Measurements from ENCODE around the gene TTC28. TPM values are rescaled to one million over a fixed set of nuclear protein-coding genes. Genes with fewer than 3 reads are reported as not detected.
"Not testable (repeated sequence)": the region's sequence is repeated elsewhere in the genome, so short reads cannot be mapped to it uniquely, and the experiment has no call there.

The TTC28 gene
- total and polyA plus RNA-seq, 10 of the 15 experiments (the other 5 are each of a cell fraction or from before 2014, with no cell fraction given): 0.15 to 8.4 (median 1.4) TPM

- no TSS peak for BruUV-seq (replicated peaks)
- CTCF ChIA-PET: no interaction called here
- no peak overlapping the region for H3K4me2 ChIP-seq (ENCODE audit: control insufficient read depth, insufficient read depth)
Measured at GRCh38 chr22:28217277-28217676, 462.4 kb downstream of the TTC28 start.

GRCh38 chr22:28214750-28215149, 464.9 kb downstream of the TTC28 start:
- H3K27me3 ChIP-seq (replicated peaks in 1 of 2; ENCODE audit: control insufficient read depth in 2 of 2, insufficient read depth in 2 of 2, low read length in 1 of 2); H3K36me3 ChIP-seq (ENCODE audit: control insufficient read depth in 2 of 2, insufficient read depth in 2 of 2, low read length in 1 of 2); RAD21 ChIA-PET (ENCODE audit: unreplicated experiment); H3K9me3 ChIP-seq (replicated peaks; ENCODE audit: control insufficient read depth, insufficient read depth, low read length); intact Hi-C loops (cut with micrococcal nuclease; ENCODE audit: unreplicated experiment); H3K27ac ChIP-seq (ENCODE audit: control insufficient read depth, insufficient read depth); H3K9ac ChIP-seq (ENCODE audit: control insufficient read depth, insufficient read depth, low read length); H3K4me1 ChIP-seq (ENCODE audit: control insufficient read depth, insufficient read depth, low read length); H4K20me1 ChIP-seq (ENCODE audit: control insufficient read depth, insufficient read depth); POLR2A ChIA-PET; CTCF ChIA-PET; H3K79me2 ChIP-seq (ENCODE audit: control insufficient read depth, insufficient read depth, low read length); in situ Hi-C loops (cut with MboI); SMC1A ChIA-PET (ENCODE audit: uncharacterized antibody, unreplicated experiment); H3K4me3 ChIP-seq; BruUV-seq (replicated peaks); H3K4me2 ChIP-seq (ENCODE audit: control insufficient read depth, insufficient read depth); ATAC-seq; FAIRE-seq; DNase-seq (ENCODE audit: low read depth, low spot score); H2AFZ ChIP-seq (ENCODE audit: control insufficient read depth, low read depth, low read length): not testable (repeated sequence)
- 23% methylated on average over 5 of the region's 5 CpGs for WGBS (ENCODE audit: insufficient coverage, insufficient replicate concordance, low lambda C conversion rate, missing lambda C conversion rate)

More at GRCh38 chr22:28217277-28217676, 462.4 kb downstream of the TTC28 start:
- Histone ChIP-seq H3K4me3 (no peak overlapping the region), H3K27me3 (replicated peaks in 1 of 2; ENCODE audit: control insufficient read depth in 2 of 2, insufficient read depth in 2 of 2, low read length in 1 of 2) (no peaks in the 10 kb centered on the region), H2AFZ (ENCODE audit: control insufficient read depth, low read depth, low read length) (no peak overlapping the region), H3K36me3 (ENCODE audit: control insufficient read depth in 2 of 2, insufficient read depth in 2 of 2, low read length in 1 of 2) (no peaks in the 10 kb centered on the region), H3K79me2 (ENCODE audit: control insufficient read depth, insufficient read depth, low read length) (no peaks in the 10 kb centered on the region), H4K20me1 (ENCODE audit: control insufficient read depth, insufficient read depth) (no peaks in the 10 kb centered on the region), H3K27ac (ENCODE audit: control insufficient read depth, insufficient read depth) (no peak overlapping the region), H3K9ac (ENCODE audit: control insufficient read depth, insufficient read depth, low read length) (no peak overlapping the region), H3K9me3 (replicated peaks; ENCODE audit: control insufficient read depth, insufficient read depth, low read length) (no peaks in the 10 kb centered on the region), H3K4me1 (ENCODE audit: control insufficient read depth, insufficient read depth, low read length) (no peaks in the 10 kb centered on the region; the same call in 1 of the 2 replicates)
- no peak for TF ChIP-seq YY1 (IDR thresholded peaks at IDR 0.05; ENCODE audit: low read depth, low read length)
- ChIA-PET SMC1A (ENCODE audit: uncharacterized antibody, unreplicated experiment) (interaction anchor here (0.8 kb wide), 1 partner anchor 34 kb away, joined by 3 read pairs; no protein-coding TSS in a partner anchor), POLR2A (no interaction called here), RAD21 (ENCODE audit: unreplicated experiment) (no interaction called here)
- ATAC-seq: no peak
- intact Hi-C loops (cut with micrococcal nuclease; ENCODE audit: unreplicated experiment): no loop called here
- 0% methylated on average over 1 of the region's 1 CpG for WGBS (ENCODE audit: insufficient coverage, insufficient replicate concordance, low lambda C conversion rate, missing lambda C conversion rate)
- in situ Hi-C loops (cut with MboI): no loop called here
- FAIRE-seq: no peak
- no peak for DNase-seq (ENCODE audit: low read depth, low spot score)

GRCh38 chr22:28209457-28209856, 470.2 kb downstream of the TTC28 start:
- H3K4me2 ChIP-seq (ENCODE audit: control insufficient read depth, insufficient read depth); H3K9me3 ChIP-seq (replicated peaks; ENCODE audit: control insufficient read depth, insufficient read depth, low read length); H3K27ac ChIP-seq (ENCODE audit: control insufficient read depth, insufficient read depth); ATAC-seq; H2AFZ ChIP-seq (ENCODE audit: control insufficient read depth, low read depth, low read length); FAIRE-seq; H3K4me1 ChIP-seq (ENCODE audit: control insufficient read depth, insufficient read depth, low read length); H3K4me3 ChIP-seq; H3K27me3 ChIP-seq (replicated peaks in 1 of 2; ENCODE audit: control insufficient read depth in 2 of 2, insufficient read depth in 2 of 2, low read length in 1 of 2); SMC1A ChIA-PET (ENCODE audit: uncharacterized antibody, unreplicated experiment); RAD21 ChIA-PET (ENCODE audit: unreplicated experiment); H4K20me1 ChIP-seq (ENCODE audit: control insufficient read depth, insufficient read depth); H3K36me3 ChIP-seq (ENCODE audit: control insufficient read depth in 2 of 2, insufficient read depth in 2 of 2, low read length in 1 of 2); in situ Hi-C loops (cut with MboI); BruUV-seq (replicated peaks); DNase-seq (ENCODE audit: low read depth, low spot score); H3K9ac ChIP-seq (ENCODE audit: control insufficient read depth, insufficient read depth, low read length); POLR2A ChIA-PET; intact Hi-C loops (cut with micrococcal nuclease; ENCODE audit: unreplicated experiment); H3K79me2 ChIP-seq (ENCODE audit: control insufficient read depth, insufficient read depth, low read length); CTCF ChIA-PET: not testable (repeated sequence)
- 5% methylated on average over 6 of the region's 6 CpGs for WGBS (ENCODE audit: insufficient coverage, insufficient replicate concordance, low lambda C conversion rate, missing lambda C conversion rate)

Data from GM12878 (cell line).